A549 treated with Hydrocortisone at 1 μM for 4 hours (cell line): Measurements from ENCODE around the gene POLA1. TPM values are rescaled to one million over a fixed set of nuclear protein-coding genes. Genes with fewer than 3 reads are reported as not detected.

Source experiments
- total RNA-seq: library from RNA; stranded (reverse); fragments of 200-300 nt; extraction: Qiagen RNA extraction; gene quantifications from 5 replicates; pipeline ENCODE4 v1.2.3, GENCODE V29; 2022

Gene POLA1
- total RNA-seq, result 10.1 to 13.0 TPM (median 11.1 TPM) in 5 replicates

GRCh38 chrX:24693453-24694202 is at the start of gene POLA1:
POLA1 (plus strand) TSS chrX:24693918; CDS start chrX:24693962, 44 bp downstream.

GRCh38 chrX:24647257-24648058 is 46.3 kb upstream of the POLA1 start, which contains the start of gene PCYT1B:
PCYT1B (minus strand) TSS chrX:24647347; CDS start chrX:24647105, 242 bp downstream.

GRCh38 chrX:25015486-25016360 is 322.0 kb downstream of the POLA1 start, which contains the start of gene ARX:
ARX (minus strand) TSS chrX:25015965; CDS start chrX:25015737, 228 bp downstream.

Other genes with a start within 250 kb of the POLA1 start
- 4.9 to 5.3 TPM (median 5.1 TPM) in 5 replicates for gene PDK3, start 228.6 kb upstream of the POLA1 start, total RNA-seq
- gene PCYT1B, start 46.6 kb upstream of the POLA1 start, total RNA-seq, result 0.06 TPM in 1 of 5 replicates, not detected in the others